Measurements from ENCODE around the gene AGPAT2. TPM values are rescaled to one million over a fixed set of nuclear protein-coding genes. Genes with fewer than 3 reads are reported as not detected.
"Not testable (repeated sequence)": the region's sequence is repeated elsewhere in the genome, so short reads cannot be mapped to it uniquely, and the experiment has no call there.

The AGPAT2 gene
- total RNA-seq, 1 donor from 2014 or later, result 36.4 TPM

- Mint-ChIP-seq H3K36me3 (ENCODE audit: unreplicated experiment) (no peaks in the 10 kb centered on the region), H3K27ac (ENCODE audit: unreplicated experiment) (peak within 1 kb of the TSS; percentile 38), H3K27me3 (ENCODE audit: unreplicated experiment) (no peaks in the 10 kb centered on the region), H3K4me3 (ENCODE audit: unreplicated experiment) (peak within 1 kb of the TSS; percentile 68), H3K9me3 (ENCODE audit: unreplicated experiment) (no peaks in the 10 kb centered on the region), H3K4me1 (ENCODE audit: unreplicated experiment) (peaks cover 24% of the 10 kb centered on the region)
- no peak for DNase-seq (ENCODE audit: extremely low spot score, unreplicated experiment)
- no peak for TF ChIP-seq CTCF (IDR thresholded peaks at IDR 0.05)
Measured at GRCh38 chr9:136711751-136712689, 24.8 kb upstream of the AGPAT2 start, which contains the start of gene DIPK1B. DIPK1B (plus strand) TSS chr9:136712572; CDS start chr9:136712666, 94 bp downstream.

- Mint-ChIP-seq H3K4me3 (ENCODE audit: unreplicated experiment) (peak overlapping the region; percentile 68), H3K27ac (ENCODE audit: unreplicated experiment) (peak overlapping the region; percentile 38), H3K4me1 (ENCODE audit: unreplicated experiment) (peaks cover 24% of the 10 kb centered on the region)
- not testable (repeated sequence) for H3K9me3 Mint-ChIP-seq (ENCODE audit: unreplicated experiment); DNase-seq (ENCODE audit: extremely low spot score, unreplicated experiment); H3K36me3 Mint-ChIP-seq (ENCODE audit: unreplicated experiment); H3K27me3 Mint-ChIP-seq (ENCODE audit: unreplicated experiment)
Measured at GRCh38 chr9:136711219-136711648, 24.0 kb upstream of the AGPAT2 start.

GRCh38 chr9:136710543-136710942, 23.3 kb upstream of the AGPAT2 start:
- TF ChIP-seq CTCF (IDR thresholded peaks at IDR 0.05), result no peak
- H3K9me3 Mint-ChIP-seq (ENCODE audit: unreplicated experiment), result no peaks in the 10 kb centered on the region
- no peaks in the 10 kb centered on the region for H3K36me3 Mint-ChIP-seq (ENCODE audit: unreplicated experiment)
- no peak overlapping the region for H3K27ac Mint-ChIP-seq (ENCODE audit: unreplicated experiment)
- H3K4me1 Mint-ChIP-seq (ENCODE audit: unreplicated experiment), result peaks cover 24% of the 10 kb centered on the region
- H3K4me3 Mint-ChIP-seq (ENCODE audit: unreplicated experiment), result no peak overlapping the region
- H3K27me3 Mint-ChIP-seq (ENCODE audit: unreplicated experiment), result no peaks in the 10 kb centered on the region
- DNase-seq (ENCODE audit: extremely low spot score, unreplicated experiment), result no peak

GRCh38 chr9:136709454-136710109, 22.3 kb upstream of the AGPAT2 start:
- no peak for TF ChIP-seq CTCF (IDR thresholded peaks at IDR 0.05)
- no peaks in the 10 kb centered on the region for H3K36me3 Mint-ChIP-seq (ENCODE audit: unreplicated experiment)
- H3K27me3 Mint-ChIP-seq (ENCODE audit: unreplicated experiment), result peaks cover 4% of the 10 kb centered on the region
- H3K4me1 Mint-ChIP-seq (ENCODE audit: unreplicated experiment), result peaks cover 24% of the 10 kb centered on the region
- no peak overlapping the region for H3K27ac Mint-ChIP-seq (ENCODE audit: unreplicated experiment)
- DNase-seq (ENCODE audit: extremely low spot score, unreplicated experiment), result no peak
- no peak overlapping the region for H3K4me3 Mint-ChIP-seq (ENCODE audit: unreplicated experiment)
- H3K9me3 Mint-ChIP-seq (ENCODE audit: unreplicated experiment), result no peaks in the 10 kb centered on the region

GRCh38 chr9:136707849-136708517, 20.7 kb upstream of the AGPAT2 start:
- peak overlapping the region; percentile 27 for H3K27ac Mint-ChIP-seq (ENCODE audit: unreplicated experiment)
- no peaks in the 10 kb centered on the region for H3K9me3 Mint-ChIP-seq (ENCODE audit: unreplicated experiment)

More at GRCh38 chr9:136707849-136708517, 20.7 kb upstream of the AGPAT2 start:
- no peaks in the 10 kb centered on the region for H3K36me3 Mint-ChIP-seq (ENCODE audit: unreplicated experiment)
- H3K4me3 Mint-ChIP-seq (ENCODE audit: unreplicated experiment), result no peak overlapping the region
- TF ChIP-seq CTCF (IDR thresholded peaks at IDR 0.05), result no peak
- no peak for DNase-seq (ENCODE audit: extremely low spot score, unreplicated experiment)
- H3K4me1 Mint-ChIP-seq (ENCODE audit: unreplicated experiment), result peaks cover 10% of the 10 kb centered on the region
- H3K27me3 Mint-ChIP-seq (ENCODE audit: unreplicated experiment), result peaks cover 4% of the 10 kb centered on the region

Data from osteocyte (in vitro differentiated cells).